ENCODE results near the gene GRID1.

GRCh38 chr10:86224354-86225102, 142.1 kb downstream of the GRID1 start:
- TF ChIP-seq POLR2A (IDR thresholded peaks at IDR 0.05; ENCODE audit: borderline replicate concordance, extremely low read depth, insufficient read depth, insufficient read length): no peak
- no peak for TF ChIP-seq CTCF (IDR thresholded peaks at IDR 0.05 in 2 of 3, conservative IDR thresholded peaks at IDR 0.05 in 1 of 3; ENCODE audit: borderline replicate concordance in 1 of 3, insufficient read depth in 1 of 3, low read depth in 2 of 3, low read length in 2 of 3)
- TF ChIP-seq, protein P1, sequence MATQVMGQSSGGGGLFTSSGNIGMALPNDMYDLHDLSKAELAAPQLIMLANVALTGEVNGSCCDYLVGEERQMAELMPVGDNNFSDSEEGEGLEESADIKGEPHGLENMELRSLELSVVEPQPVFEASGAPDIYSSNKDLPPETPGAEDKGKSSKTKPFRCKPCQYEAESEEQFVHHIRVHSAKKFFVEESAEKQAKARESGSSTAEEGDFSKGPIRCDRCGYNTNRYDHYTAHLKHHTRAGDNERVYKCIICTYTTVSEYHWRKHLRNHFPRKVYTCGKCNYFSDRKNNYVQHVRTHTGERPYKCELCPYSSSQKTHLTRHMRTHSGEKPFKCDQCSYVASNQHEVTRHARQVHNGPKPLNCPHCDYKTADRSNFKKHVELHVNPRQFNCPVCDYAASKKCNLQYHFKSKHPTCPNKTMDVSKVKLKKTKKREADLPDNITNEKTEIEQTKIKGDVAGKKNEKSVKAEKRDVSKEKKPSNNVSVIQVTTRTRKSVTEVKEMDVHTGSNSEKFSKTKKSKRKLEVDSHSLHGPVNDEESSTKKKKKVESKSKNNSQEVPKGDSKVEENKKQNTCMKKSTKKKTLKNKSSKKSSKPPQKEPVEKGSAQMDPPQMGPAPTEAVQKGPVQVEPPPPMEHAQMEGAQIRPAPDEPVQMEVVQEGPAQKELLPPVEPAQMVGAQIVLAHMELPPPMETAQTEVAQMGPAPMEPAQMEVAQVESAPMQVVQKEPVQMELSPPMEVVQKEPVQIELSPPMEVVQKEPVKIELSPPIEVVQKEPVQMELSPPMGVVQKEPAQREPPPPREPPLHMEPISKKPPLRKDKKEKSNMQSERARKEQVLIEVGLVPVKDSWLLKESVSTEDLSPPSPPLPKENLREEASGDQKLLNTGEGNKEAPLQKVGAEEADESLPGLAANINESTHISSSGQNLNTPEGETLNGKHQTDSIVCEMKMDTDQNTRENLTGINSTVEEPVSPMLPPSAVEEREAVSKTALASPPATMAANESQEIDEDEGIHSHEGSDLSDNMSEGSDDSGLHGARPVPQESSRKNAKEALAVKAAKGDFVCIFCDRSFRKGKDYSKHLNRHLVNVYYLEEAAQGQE (IDR thresholded peaks at IDR 0.05; ENCODE audit: low read depth): no peak
- TF ChIP-seq EZH2 (IDR thresholded peaks at IDR 0.05): no peak
- no peak for TF ChIP-seq JUND (IDR thresholded peaks at IDR 0.05)
- no peak for TF ChIP-seq RAD21 (IDR thresholded peaks at IDR 0.05; ENCODE audit: low read depth)
- no peak for TF ChIP-seq SIN3A (IDR thresholded peaks at IDR 0.05; ENCODE audit: low read depth)
- TF ChIP-seq EGR1 (IDR thresholded peaks at IDR 0.05; ENCODE audit: low read depth): no peak
- no peak for TF ChIP-seq ELF1 (IDR thresholded peaks at IDR 0.05; ENCODE audit: borderline replicate concordance, low read depth)

All from HCT116 (cell line).